Tibial nerve (tissue), 3 donors: ENCODE measurements around the gene SPAG9.

Source experiments
- POLR2A ChIP-seq, 2 donors: fragments of 450-650 bp; IDR thresholded peaks; one replicate each; pipeline ENCODE4 v1.6.1; 2017; ENCODE audit warnings: antibody characterized with exemption in 2 of 2, mild to moderate bottlenecking in 2 of 2, moderate library complexity in 2 of 2
- TF ChIP-seq, protein P1 (sequence below), 5 experiments: fragments of 200-600 bp in 3 of 5; fragments of 450-650 bp in 2 of 5; sonication (generic) in 3 of 5; IDR thresholded peaks; one replicate each; pipeline ENCODE4 v1.5.1; 2016 to 2019; ENCODE audit warnings: antibody characterized with exemption in 5 of 5, mild to moderate bottlenecking in 3 of 5, moderate library complexity in 2 of 5

GRCh38 chr17:51054748-51055147 is 65.9 kb downstream of the SPAG9 start:
- TF ChIP-seq, protein P1, sequence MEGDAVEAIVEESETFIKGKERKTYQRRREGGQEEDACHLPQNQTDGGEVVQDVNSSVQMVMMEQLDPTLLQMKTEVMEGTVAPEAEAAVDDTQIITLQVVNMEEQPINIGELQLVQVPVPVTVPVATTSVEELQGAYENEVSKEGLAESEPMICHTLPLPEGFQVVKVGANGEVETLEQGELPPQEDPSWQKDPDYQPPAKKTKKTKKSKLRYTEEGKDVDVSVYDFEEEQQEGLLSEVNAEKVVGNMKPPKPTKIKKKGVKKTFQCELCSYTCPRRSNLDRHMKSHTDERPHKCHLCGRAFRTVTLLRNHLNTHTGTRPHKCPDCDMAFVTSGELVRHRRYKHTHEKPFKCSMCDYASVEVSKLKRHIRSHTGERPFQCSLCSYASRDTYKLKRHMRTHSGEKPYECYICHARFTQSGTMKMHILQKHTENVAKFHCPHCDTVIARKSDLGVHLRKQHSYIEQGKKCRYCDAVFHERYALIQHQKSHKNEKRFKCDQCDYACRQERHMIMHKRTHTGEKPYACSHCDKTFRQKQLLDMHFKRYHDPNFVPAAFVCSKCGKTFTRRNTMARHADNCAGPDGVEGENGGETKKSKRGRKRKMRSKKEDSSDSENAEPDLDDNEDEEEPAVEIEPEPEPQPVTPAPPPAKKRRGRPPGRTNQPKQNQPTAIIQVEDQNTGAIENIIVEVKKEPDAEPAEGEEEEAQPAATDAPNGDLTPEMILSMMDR (IDR thresholded peaks at IDR 0.05) = no peak
- TF ChIP-seq POLR2A (IDR thresholded peaks at IDR 0.05) = no peak
